ENCODE measurements around the gene MADD.

Gene MADD

DNA sequence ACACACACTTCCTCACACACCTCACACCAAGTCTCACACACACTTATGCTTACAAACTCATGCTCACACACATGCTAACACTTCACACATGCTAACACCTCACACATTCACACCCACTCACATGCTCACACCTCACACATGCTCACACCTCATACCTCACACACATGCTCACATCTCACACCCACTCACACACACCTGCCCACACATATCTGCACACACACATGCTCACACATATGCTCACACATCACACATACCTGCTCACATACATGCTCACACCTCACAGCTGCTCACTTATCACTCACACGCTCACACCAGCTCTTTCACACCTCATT, 87.0 kb downstream of the MADD start:
- no peak for DNase-seq (ENCODE audit: low read depth)

- no peak for DNase-seq (ENCODE audit: low read depth)
These were observed 88.2 kb downstream of the MADD start for GRCh38 chr11:47357985-47358730.

DNA sequence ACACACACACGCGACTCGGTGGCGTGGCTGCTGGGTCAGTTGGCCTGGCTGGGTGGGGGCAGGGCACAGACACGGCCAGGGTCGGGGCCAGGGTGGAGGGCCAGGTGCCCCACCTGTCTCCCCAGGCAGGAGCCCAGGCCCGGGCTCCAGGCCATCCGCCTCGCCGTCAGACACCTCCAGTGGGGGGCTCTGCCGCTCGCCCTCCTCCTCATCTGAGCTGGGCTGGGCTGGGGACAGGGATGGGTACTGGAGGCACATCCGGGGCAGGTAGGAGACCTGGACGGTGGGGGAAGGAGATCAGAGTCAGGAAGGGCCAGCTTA, 88.8 kb downstream of the MADD start:
- no peak for DNase-seq (ENCODE audit: low read depth)

DNA sequence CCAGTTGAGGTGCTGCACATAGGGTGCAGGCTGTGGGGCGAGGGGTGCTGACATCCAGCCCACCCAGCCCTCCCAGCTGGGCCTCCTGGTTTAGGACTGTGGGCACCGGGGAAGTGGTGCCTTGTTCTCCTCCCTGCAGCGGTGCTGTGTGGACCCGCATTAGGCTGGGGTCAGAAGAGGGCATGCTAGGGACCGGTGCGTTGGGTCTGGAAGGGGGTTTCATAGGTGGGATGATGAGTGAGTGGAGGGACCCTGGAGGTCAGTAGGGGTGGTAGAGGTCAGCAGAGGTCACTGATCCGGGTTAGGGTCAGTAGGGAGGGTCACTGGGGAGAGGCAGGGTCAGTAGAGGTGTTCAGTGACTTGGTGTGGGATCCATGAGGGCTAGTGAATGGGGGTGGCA, 89.2 kb downstream of the MADD start:
- DNase-seq (ENCODE audit: low read depth) = no peak

- no peak for DNase-seq (ENCODE audit: low read depth)
These were observed 89.7 kb downstream of the MADD start for GRCh38 chr11:47359586-47359985.

DNA sequence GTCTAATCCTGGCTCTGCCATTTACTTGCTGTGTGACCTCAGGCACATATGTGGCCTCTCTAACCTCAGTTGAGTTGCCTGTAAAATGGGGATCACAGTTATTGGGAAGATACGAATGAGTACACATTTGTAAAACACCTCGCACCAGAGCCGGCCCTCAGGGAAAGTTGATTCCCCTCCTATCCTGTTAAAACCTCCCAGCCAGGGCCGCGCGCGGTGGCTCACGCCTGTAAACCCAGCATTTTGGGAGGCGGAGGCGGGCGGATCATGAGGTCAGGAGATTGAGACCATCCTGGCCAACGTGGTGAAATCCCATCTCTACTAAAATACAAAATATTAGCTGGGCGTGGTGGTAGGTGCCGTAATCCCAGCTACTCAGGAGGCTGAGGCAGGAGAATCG, 90.4 kb downstream of the MADD start:
- DNase-seq (ENCODE audit: low read depth) = no peak

DNA sequence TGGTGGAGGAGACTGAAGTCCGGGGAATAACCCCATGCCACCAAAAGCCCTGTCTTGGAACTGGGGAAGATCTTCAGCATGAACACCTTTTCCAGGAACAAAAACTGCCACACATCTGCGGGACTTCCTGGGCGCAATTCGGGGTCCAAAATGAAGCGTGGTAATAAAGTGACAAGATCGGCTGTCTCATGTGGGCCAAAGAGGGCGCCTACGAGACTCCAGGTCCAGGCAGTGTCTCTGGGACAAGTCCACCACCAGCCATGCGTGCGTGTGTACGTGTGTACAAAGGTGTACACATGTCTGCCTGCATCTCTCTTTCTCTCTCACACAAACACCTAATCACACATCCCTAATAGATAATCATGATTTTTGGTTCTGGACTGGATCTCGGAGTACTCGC, 91.5 kb downstream of the MADD start:
- no peak for DNase-seq (ENCODE audit: low read depth)

DNA sequence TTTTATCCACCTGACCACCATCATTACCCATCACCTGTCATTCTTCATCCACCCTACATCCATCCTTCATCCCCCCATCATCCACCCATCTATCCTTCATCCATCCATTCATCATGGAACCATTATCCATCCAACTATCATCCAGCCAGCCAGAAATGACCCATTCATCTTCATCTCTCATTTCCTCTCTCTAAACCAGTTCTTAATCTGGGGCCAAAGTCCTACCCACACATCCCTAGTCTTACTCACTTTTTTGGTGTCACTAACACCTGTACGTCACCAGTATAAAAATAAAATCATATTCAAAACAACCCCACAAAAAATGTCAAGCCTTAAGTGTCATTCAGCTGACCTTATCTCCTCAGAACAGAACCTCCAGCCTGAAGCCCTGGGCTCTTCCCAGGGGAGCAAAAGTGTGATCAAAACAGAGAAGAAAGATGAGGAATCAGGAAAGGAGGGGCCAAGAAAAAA, 96.1 kb downstream of the MADD start:
- DNase-seq (ENCODE audit: low read depth) = no peak

DNA sequence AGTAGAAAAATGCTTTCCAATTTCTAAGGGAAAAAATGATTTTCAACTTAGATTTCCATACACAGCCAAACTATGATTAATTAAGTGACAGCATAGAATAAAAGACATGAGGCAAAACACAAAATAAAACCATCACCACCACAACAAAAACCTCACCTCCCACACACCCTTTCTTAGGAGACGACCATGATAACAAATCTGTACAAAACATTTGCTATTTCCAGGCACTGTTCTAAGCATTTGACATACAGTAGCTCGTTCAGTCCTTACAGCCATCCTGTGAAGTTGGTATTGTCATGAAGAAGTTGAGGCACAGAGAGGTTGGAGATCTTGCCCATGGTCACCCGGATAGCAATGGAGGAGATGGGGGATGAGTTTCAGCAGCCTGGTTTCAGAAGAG, 99.7 kb downstream of the MADD start:
- DNase-seq (ENCODE audit: low read depth) = no peak

- no peak for DNase-seq (ENCODE audit: low read depth)
These were observed 102.5 kb downstream of the MADD start for GRCh38 chr11:47372422-47372821.

DNA sequence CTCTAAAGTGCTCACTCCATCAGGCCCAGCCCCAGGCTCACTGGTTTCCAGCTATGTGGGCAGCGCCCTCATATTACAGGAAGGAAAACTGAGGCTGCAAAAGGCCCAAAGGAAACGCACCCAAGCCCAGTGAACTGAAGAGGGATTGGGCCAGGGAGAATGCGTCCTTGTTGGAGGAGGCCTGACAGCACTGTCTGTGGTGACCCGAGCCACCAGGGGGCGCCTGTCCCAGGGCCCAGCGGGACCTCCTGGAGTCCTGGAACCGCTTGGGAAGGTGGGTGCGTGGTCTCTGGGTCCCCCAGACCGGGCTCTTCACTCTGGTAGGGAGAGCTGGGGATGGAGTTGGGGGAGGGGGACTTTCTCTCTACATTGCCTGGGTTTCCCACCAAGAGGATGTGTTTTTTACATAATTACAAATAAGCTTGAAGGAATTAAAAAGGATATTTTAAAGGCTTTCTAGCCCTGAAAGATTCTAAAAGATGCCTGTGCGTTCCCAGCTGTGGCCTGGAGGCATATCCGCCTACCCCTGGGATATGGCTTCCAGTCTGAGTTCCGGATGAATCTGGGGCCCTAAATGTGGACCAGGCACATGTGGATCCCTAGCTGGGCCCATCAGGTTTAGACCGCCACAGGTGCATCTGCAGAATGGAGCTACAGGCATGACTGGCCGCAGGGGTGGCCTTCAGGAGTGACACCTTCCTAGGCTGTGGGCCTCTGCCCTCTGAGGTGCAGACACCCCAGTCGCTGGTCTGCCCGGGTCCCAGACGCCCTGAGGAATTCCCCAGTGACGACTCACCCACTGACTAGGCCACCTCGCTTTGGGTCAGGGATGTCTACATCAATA, 104.2 kb downstream of the MADD start:
- peak; percentile 74 for DNase-seq (ENCODE audit: low read depth)

DNA sequence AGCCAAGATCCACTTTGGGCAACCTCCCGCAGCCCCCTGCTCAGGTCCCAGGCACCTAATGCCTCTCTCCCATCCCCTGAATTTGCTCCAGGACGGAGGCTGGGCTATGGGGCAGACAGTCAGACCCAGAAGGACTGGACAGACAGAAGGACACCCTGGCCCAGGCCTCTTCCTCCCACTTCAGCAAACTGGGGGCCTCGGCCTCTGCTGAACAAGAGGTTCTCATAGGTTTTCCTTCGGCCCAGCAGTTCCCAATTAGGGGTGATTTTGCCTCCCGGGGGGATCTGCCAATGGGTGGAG, 104.7 kb downstream of the MADD start:
- DNase-seq (ENCODE audit: low read depth) = no peak

GRCh38 chr11:47375020-47375419, 105.1 kb downstream of the MADD start:
- no peak for DNase-seq (ENCODE audit: low read depth)

DNA sequence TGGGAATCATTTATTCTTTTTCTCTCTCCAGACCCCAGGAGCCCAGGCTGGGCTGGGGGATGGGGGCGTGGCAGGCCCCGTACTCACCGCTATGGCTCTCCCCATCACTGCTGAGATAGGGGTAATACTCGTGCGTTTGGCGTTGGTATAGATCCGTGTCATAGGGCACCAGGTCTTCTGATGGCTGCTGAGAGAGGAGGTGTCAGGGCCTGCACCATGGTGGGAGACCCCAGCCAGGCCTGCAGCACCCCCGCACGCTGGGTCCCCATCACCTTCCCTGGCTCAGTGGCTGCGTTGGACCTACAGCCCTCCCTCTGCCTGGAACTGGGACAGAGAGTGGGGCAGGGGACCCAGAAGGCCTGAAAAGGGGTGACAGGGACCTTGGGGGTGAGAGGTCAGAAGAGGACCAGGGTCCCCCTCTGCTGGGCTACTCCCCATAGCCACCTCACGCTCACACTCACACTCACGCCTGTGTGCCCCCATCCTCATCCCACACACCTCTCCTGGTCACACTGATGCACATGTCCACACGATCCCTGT, 105.7 kb downstream of the MADD start:
- DNase-seq (ENCODE audit: low read depth) = no peak

- DNase-seq (ENCODE audit: low read depth) = no peak
These were observed 106.2 kb downstream of the MADD start for GRCh38 chr11:47376107-47376524.

DNA sequence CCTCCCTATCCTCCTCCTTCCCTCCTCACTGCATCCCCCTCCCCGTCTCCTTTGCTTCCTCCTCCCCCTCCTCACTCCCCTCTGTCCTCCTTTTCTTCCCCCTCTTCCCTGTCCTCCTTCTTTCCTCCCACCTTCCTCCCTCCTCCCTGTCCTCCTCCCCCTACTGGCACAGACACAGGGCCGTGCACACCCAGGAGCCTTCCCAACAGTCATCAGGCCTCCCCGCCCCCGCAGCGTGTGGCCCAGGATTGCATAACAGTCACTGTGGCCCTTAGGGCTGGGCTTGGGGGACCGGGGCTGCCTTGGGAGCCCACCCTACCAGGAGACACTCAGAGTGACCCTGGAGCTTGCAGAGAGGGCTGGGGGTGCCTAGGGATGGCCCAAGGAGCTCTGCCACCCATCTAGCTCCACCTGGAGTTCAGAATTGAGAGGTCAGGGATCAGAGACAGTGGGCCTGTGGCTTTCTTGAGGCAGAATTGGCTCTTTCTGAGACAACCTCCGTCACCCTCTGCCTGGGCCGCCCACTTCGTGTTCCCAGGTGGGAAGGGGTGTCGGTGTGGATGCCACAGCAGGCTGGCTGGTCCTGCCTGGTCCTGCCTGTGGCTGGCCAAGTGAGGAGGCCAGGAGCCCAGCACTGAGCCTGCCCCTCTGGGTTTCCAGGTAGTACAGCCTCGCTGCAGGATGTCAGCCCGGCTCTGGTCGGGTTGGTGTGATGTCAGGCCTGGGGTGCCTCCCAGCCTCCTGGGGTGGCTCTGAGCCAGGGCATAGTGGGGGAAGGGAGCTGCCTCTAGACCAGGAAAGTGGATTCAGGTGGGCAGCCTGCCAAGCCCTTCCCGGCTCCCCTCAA, 106.8 kb downstream of the MADD start:
- no peak for DNase-seq (ENCODE audit: low read depth)

GRCh38 chr11:47377571-47378009, 107.7 kb downstream of the MADD start:
- no peak for DNase-seq (ENCODE audit: low read depth)

DNA sequence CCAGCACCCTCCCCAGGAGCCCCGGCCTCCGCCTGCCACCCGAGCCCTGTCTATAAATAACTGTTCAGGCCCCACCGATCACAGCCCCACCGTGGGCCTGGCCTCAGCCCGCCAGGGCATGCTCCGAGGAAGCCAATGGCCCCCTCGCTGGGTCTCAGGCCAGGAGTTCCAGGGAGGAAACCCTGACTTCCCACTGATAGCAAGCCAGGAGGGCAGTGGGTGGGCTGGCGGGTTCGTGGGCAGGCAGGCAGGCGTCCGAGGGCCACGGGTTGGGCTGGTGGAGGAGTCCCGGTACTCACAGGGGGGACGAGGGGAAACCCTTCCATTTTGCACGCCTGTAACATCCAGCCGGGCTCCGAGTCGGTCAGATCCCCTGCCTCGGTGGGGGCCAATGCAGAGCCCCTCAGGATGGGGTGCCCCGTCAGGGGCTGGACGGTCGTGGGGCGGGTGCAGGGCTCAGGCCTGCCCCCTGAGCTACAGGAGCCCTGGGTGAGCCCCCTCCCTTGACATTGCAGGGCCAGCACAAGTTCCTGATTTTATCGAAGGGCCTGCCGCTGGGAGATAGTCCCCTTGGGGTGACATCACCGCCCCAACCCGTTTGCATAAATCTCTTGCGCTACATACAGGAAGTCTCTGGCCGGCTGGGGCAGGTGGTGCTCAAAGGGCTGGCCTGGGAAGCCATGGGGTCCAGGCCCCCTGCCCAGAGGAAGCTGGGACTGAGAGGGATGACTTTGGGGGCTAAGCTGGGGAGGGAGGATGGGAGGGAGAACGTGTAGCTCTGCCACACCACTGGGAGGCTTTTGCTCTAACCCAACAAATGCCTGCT, 108.3 kb downstream of the MADD start, which contains the start of gene SPI1:
TSS of gene SPI1 (minus strand) at position 538 of the 826 bp plus-strand sequence. CDS start at position 344, 194 bp downstream.
- no peak for DNase-seq (ENCODE audit: low read depth)

GRCh38 chr11:47378836-47379170, 108.9 kb downstream of the MADD start:
- no peak for DNase-seq (ENCODE audit: low read depth)

DNA sequence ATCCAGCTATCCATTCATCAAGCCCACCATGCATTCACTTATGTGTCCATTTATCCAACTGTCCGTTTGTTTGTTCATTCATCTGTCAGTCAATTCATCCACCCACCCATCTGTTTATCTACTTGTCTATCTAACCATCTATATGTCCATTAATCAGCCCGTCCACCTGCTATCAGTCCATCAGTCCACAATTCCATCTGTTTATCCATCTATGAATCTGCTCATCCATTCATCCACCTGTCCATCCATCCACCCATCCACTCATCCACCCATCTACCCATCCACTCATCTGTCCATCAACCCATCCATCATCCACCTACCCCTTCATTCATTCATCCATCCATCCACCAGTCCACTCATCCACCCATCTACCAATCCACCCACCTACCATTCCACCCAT, 109.4 kb downstream of the MADD start:
- DNase-seq (ENCODE audit: low read depth) = no peak

Data from stimulated activated CD4-positive, alpha-beta T cell treated with anti-CD3 and anti-CD28 coated beads, Interleukin-2, amount 100 ng/mL, for 4 hours (primary cell).